DND-41 (cell line): ENCODE data around the gene KCNH1.
A peak's percentile ranks its signal among the peaks of the same experiment; 100 is the strongest.

ENCODE experiments used
- ATAC-seq: fragments of 200-7000 bp; cut with Tn5 transposase; 3 replicates; pipeline ENCODE4 v1.9.1; 2021; ENCODE audit warnings: low read depth; ENCODE audit not compliant: insufficient read depth
- DNase-seq: peaks from one replicate; pipeline ENCODE4 v3.0.0-alpha.2; 2020
- H2AFZ ChIP-seq: 2 replicates; pipeline ENCODE4 v1.6.0; 2012; ENCODE audit warnings: low read depth, low read length
- H3K27ac ChIP-seq: 2 replicates; pipeline ENCODE4 v1.5.1; 2012; ENCODE audit warnings: low read length, inconsistent platforms
- H3K27me3 ChIP-seq: fragments of 200-600 bp; sonication (generic); 2 replicates; pipeline ENCODE4 v1.6.0; 2012; ENCODE audit warnings: low read length, mild to moderate bottlenecking, inconsistent platforms; ENCODE audit not compliant: insufficient read depth, poor library complexity
- H3K36me3 ChIP-seq: 2 replicates; pipeline ENCODE4 v1.5.1; 2012; ENCODE audit warnings: low read length, inconsistent platforms; ENCODE audit not compliant: insufficient read depth
- H3K4me1 ChIP-seq: 2 replicates; pipeline ENCODE4 v1.5.1; 2012; ENCODE audit warnings: mild to moderate bottlenecking, low read length; ENCODE audit not compliant: insufficient read depth
- H3K4me2 ChIP-seq: 2 replicates; pipeline ENCODE4 v1.6.0; 2012; ENCODE audit warnings: mild to moderate bottlenecking, moderate library complexity, low read length, inconsistent platforms; ENCODE audit not compliant: insufficient read depth
- H3K4me3 ChIP-seq, 2 experiments: fragments of 200-600 bp in 1 of 2; shearing (Covaris generic) in 1 of 2; 2 replicates each; pipeline ENCODE4 v1.5.1; 2012 to 2016; ENCODE audit warnings: inconsistent platforms in 2 of 2, low read length in 2 of 2, mild to moderate bottlenecking in 2 of 2, low read depth in 1 of 2, moderate library complexity in 1 of 2
- H3K79me2 ChIP-seq: 2 replicates; pipeline ENCODE4 v1.6.0; 2012; ENCODE audit warnings: low read length, inconsistent platforms; ENCODE audit not compliant: insufficient read depth
- H3K9ac ChIP-seq: 2 replicates; pipeline ENCODE4 v1.6.0; 2012; ENCODE audit warnings: low read depth, mild to moderate bottlenecking, inconsistent platforms, low read length, moderate library complexity
- H3K9me3 ChIP-seq: 2 replicates; pipeline ENCODE4 v1.5.1; 2012; ENCODE audit warnings: low read length, moderate library complexity, mild to moderate bottlenecking, inconsistent platforms; ENCODE audit not compliant: insufficient read depth, severe bottlenecking
- H4K20me1 ChIP-seq: 2 replicates; pipeline ENCODE4 v1.6.0; 2012; ENCODE audit warnings: low read length; ENCODE audit not compliant: insufficient read depth
- EZH2 ChIP-seq: IDR thresholded peaks from 3 replicates; pipeline ENCODE4 v1.6.1; 2012; ENCODE audit warnings: borderline replicate concordance, low read depth, mild to moderate bottlenecking, moderate library complexity, low read length, inconsistent platforms; ENCODE audit not compliant: severe bottlenecking
- TF ChIP-seq, protein P1 (sequence below): IDR thresholded peaks from 2 replicates; pipeline ENCODE4 v1.5.1; 2012; ENCODE audit warnings: borderline replicate concordance, low read length, moderate library complexity, mild to moderate bottlenecking; ENCODE audit not compliant: poor library complexity, severe bottlenecking; ENCODE audit errors: extremely low read depth

The KCNH1 gene

DNA sequence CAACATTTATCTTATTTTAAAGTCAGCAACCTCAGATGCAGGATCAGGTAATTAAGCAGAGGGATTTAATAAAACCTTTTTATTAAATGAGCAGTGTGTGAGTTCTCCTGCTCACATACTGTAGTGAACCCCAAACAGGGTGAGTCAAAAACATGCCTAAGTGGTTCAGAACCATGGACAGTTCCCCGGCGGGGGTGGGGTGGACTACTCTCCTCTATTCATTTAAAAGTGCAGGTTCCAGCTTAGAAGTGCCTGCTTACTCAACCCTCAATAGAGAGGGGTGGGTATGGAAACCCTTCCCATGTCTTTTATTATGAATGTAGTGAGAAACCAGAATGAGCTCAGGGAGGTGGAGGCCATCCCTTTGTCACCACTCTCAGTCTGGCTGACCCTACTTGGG, 407.3 kb downstream of the KCNH1 start:
- Histone ChIP-seq H3K9ac (no peak overlapping the region), H3K36me3 (no peaks in the 10 kb centered on the region), H4K20me1 (no peaks in the 10 kb centered on the region), H3K27ac (no peak overlapping the region), H3K4me3 (no peak overlapping the region), H3K9me3 (no peaks in the 10 kb centered on the region), H3K4me2 (no peak overlapping the region), H3K79me2 (no peaks in the 10 kb centered on the region), H3K27me3 (no peaks in the 10 kb centered on the region), H2AFZ (no peak overlapping the region), H3K4me1 (no peaks in the 10 kb centered on the region)
- TF ChIP-seq EZH2: no peak
- TF ChIP-seq, protein P1, sequence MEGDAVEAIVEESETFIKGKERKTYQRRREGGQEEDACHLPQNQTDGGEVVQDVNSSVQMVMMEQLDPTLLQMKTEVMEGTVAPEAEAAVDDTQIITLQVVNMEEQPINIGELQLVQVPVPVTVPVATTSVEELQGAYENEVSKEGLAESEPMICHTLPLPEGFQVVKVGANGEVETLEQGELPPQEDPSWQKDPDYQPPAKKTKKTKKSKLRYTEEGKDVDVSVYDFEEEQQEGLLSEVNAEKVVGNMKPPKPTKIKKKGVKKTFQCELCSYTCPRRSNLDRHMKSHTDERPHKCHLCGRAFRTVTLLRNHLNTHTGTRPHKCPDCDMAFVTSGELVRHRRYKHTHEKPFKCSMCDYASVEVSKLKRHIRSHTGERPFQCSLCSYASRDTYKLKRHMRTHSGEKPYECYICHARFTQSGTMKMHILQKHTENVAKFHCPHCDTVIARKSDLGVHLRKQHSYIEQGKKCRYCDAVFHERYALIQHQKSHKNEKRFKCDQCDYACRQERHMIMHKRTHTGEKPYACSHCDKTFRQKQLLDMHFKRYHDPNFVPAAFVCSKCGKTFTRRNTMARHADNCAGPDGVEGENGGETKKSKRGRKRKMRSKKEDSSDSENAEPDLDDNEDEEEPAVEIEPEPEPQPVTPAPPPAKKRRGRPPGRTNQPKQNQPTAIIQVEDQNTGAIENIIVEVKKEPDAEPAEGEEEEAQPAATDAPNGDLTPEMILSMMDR: no peak
- DNase-seq: peak; percentile 70
- peak; percentile 82 for ATAC-seq

DNA sequence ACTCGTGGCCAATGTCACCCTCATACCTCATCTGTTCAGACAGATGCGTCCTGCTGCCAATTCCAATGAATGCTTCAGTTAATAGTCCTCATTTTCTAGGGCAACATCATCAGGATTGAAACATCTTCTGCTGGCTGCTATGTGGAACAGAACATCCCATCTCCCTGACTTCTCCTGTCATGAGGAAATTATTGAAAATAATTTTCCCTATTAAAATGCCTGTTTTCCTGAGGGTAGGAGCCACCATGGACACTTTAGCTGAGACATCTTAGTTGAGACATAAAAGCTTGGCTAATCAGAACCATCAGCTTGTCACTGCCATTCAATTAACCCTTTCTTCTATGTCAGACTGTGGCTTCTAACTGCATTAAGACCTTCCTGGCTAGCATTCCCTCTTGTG, 409.2 kb downstream of the KCNH1 start:
- DNase-seq: no peak
- no peak overlapping the region for H2AFZ ChIP-seq
- no peaks in the 10 kb centered on the region for H4K20me1 ChIP-seq
- no peak overlapping the region for H3K4me2 ChIP-seq
- no peaks in the 10 kb centered on the region for H3K79me2 ChIP-seq
- TF ChIP-seq EZH2: no peak
- TF ChIP-seq, protein P1: no peak
- no peak overlapping the region for H3K4me3 ChIP-seq
- no peaks in the 10 kb centered on the region for H3K9me3 ChIP-seq
- H3K27me3 ChIP-seq: no peaks in the 10 kb centered on the region
- no peak overlapping the region for H3K9ac ChIP-seq
- no peak overlapping the region for H3K27ac ChIP-seq
- no peaks in the 10 kb centered on the region for H3K4me1 ChIP-seq
- H3K36me3 ChIP-seq: no peaks in the 10 kb centered on the region
- ATAC-seq: no peak

DNA sequence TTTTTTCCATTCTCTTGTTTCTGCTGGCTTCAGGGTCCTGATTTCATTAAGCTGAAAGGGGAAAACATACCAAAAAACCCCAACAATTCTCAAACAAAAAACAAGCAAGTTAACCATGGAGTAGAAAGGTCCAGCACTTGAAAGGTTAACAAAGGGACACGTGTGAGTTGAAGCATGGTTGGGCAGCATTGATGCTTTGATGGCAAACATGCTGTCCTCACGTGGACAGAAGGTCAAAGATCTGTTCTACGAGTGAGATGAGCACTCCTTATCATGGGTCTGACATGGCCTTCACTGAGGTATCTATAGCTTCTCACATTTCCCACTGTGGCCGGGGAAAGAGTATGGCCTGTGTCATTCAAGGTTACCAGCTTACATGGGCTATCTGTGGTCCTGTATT, 410.3 kb downstream of the KCNH1 start:
- no peak overlapping the region for H3K4me2 ChIP-seq
- H3K79me2 ChIP-seq: no peaks in the 10 kb centered on the region
- no peaks in the 10 kb centered on the region for H3K9me3 ChIP-seq
- no peaks in the 10 kb centered on the region for H3K27me3 ChIP-seq
- no peak overlapping the region for H2AFZ ChIP-seq
- H3K27ac ChIP-seq: no peak overlapping the region
- H3K4me1 ChIP-seq: no peaks in the 10 kb centered on the region
- H3K9ac ChIP-seq: no peak overlapping the region
- no peaks in the 10 kb centered on the region for H4K20me1 ChIP-seq
- no peak overlapping the region for H3K4me3 ChIP-seq
- H3K36me3 ChIP-seq: no peaks in the 10 kb centered on the region
- ATAC-seq (no peak), DNase-seq (no peak)
- TF ChIP-seq EZH2: no peak
- TF ChIP-seq, protein P1: no peak

DNA sequence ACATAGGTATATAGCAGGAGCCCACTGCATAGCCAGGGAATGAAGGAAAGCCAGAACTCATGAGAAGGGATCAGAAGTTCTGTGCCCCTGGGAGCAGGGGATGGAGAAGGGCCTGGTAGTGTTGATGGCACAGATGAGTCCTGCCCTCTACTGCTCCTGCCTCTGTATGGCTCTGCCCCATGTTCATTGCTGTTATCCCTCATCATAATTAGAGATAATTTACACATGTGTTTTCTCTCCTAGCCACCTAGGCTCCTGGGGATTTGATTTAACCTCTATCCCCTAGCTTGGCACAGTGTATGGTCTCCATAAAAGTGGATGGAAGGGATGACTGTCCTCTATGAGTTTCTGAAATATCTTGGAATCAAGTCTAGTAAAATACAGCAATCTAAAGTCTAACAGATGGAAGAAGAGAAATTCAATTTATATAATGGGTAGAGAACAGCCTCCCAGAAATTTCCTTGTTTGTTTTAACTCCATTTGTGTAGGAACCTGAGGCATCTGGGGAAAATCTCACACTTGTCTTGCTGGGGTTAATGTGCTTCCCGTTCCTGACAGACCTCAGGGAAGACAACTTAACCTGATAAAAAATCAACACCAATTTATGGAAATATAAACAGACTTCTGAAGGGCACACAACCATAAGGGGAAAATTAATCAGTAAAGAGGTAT, 411.4 kb downstream of the KCNH1 start:
- Histone ChIP-seq H2AFZ (no peak overlapping the region), H3K36me3 (no peaks in the 10 kb centered on the region), H3K4me2 (no peak overlapping the region), H3K9ac (no peak overlapping the region), H3K27ac (no peak overlapping the region), H3K9me3 (no peaks in the 10 kb centered on the region), H3K27me3 (no peaks in the 10 kb centered on the region), H3K4me3 (no peak overlapping the region), H3K79me2 (no peaks in the 10 kb centered on the region), H4K20me1 (no peaks in the 10 kb centered on the region), H3K4me1 (no peaks in the 10 kb centered on the region)
- no peak for DNase-seq
- TF ChIP-seq, protein P1: no peak
- no peak for TF ChIP-seq EZH2
- ATAC-seq: no peak
